IPS DF 4.7 (cell line): Measurements from ENCODE around the gene PTGS2.
"Not testable (repeated sequence)": the region's sequence is repeated elsewhere in the genome, so short reads cannot be mapped to it uniquely, and the experiment has no call there.

ENCODE experiments used
- DNase-seq: peaks from one replicate; pipeline ENCODE4 v3.0.0-alpha.2; 2013; ENCODE audit warnings: low spot score; ENCODE audit errors: extremely low read depth

The PTGS2 gene

DNA sequence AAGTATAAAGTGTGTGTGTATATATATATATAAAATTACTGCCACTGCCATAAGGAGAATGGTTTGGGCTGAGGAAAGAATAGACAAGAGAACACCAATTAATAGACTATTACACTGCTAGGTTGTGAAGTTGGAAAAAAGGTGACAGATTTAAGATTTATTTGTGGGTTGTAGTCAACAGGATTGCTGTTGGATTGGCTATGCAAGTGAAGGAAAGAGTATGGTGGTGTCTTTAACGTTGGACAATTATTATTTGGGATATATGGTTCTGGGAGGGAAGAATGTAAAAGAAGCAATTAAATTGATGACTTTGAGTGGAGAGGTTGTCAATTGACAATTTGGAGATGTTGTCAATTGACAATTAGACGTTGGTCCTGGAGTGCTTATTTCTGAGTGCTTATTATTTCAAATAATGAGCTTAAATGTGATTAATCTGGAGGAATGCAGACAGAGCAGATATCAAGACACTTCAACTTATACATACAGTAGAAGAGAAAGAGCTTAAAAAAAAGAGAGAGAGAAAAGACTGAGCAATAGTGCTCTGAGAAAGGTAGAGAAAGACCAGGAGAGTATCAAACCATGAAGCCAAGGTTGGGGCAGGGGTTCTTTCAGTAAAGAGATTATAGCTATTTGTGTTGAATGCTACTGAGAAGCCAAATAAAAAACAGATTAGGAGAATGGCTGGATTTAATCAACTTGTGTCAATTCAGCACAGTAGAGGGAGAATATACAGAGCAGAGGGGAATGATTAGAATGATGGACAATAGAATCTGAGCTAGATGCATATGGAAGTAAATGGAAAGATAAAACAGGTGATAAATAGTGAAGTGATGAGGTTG, 9.7 kb downstream of the PTGS2 start:
- DNase-seq = no peak

DNA sequence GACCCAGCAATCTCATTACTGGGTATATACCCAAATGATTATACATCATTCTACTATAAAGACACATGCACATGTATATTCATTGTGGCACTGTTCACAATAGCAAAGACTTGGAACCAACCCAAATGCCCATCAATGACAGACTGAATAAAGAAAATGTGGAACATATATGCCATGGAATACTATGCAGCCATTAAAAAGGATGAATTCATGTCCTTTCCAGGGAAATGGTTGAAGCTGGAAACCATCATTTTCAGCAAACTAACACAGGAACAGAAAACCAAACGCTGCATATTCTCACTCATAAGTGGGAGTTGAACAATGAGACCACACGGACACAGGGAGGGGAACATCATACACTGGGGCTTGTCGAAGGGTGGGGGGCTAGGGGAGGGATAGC, 10.4 kb downstream of the PTGS2 start:
- not testable (repeated sequence) for DNase-seq

DNA sequence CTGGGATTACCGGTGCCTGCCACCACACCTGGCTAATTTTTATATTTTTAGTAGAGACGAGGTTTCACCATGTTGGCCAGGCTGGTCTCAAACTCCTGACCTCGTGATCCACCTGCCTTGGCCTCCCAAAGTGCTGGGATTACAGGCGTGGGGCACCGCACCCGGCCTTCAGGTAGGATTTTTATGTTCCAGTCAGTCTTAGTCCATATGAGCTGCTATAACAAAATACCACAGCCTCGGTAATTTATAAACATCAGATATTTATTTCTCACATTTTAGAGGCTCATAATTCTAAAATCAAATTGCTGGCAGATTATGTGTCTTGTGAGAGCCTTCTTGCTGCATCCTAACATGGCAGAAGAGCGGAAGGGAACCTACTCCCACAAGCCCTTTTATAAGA, 16.0 kb downstream of the PTGS2 start:
- not testable (repeated sequence) for DNase-seq

DNA sequence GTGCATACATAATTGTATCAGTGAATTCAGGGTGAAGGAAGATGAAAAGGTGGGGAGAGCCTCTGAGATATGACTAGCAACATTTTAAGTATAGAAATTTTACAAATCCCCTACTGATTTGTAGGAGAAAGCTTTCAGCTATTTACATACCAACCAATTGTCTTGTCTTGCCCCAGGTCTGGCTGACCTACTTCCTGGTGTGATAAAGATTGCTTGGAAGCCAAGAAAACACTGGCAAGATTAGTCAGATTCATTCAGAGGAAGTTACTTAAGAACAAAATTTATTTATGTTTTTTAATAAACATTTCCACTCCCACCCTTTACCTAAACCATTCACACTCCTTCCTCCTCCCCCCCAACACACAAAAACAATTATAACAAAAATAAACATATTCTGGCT, 17.5 kb downstream of the PTGS2 start:
- DNase-seq = no peak

DNA sequence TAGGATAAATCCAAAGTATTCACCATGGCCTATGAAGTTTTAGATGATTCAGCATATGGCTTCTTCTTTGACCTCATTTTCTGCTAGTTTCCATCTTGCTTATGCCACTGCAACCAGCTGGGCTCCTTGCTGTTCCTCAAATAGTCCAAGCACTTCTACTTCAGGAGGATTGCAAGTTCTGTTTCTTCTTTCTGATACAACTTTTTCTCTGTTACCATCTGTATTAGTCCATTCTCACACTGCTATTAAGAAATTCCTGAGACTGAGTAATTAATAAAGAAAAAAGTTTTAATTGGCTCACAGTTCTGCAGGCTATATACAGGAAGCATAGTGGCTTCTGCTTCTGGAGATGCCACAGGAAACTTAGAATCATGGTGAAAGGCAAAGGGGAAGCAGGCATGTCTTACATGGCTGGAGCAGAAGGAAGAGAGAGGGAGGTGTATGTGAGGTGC, 20.3 kb downstream of the PTGS2 start:
- no peak for DNase-seq

DNA sequence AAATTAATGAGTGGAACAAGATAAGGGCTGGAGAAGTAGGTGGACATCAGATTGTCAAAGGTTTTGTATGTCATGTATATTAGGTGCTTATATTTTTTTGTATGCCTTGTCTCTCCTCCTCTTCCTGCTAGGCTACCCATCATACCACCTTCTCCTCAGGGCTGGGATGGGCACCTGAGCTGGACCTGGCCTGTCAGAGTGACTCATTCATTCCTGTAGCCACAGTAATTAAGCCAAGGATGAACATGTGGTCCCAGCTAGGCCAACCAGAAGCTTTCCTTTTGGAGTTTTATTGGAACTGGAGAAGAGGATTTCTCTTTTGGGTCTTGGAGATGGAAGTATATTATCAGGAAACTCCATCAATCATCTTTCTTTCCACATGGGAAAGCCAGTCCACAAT, 21.2 kb downstream of the PTGS2 start:
- DNase-seq = no peak

DNA sequence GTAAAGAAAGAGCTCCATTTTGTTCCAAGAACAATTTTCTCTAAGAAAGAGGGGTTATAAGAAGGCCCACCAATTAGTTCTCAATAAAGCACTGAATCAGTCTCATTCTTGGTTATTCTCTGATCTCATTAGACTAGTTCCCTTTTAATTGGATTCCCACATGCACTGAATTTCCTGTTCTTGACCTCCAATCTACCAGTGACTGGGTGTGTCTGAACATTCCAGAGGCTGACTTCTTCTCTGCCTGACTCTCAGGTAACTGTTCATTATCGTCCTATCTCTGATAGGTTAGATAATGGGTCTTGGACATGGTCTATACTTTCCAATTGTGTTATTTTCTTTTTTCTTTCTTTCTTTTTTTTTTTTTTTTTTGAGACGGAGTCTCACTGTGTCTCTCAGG, 22.7 kb downstream of the PTGS2 start:
- no peak for DNase-seq

DNA sequence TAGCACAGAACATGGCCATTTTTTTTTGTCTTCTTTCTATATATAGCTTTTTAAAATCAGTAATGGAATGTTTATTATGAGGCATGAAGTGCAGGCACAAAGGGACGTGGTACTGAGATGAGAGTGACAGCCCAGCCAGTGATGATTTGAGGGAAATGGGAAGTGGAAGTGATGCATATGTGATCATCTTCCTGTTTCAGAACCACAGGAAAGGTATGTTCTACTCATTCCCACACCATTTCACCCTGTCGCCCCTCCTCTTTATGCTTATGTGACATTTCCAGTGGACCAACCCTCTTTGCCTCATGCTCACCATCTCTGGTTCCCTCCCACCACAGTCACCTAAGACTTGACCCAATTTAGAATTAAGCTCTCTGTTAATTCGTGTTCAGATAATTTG, 24.3 kb downstream of the PTGS2 start:
- DNase-seq = no peak

DNA sequence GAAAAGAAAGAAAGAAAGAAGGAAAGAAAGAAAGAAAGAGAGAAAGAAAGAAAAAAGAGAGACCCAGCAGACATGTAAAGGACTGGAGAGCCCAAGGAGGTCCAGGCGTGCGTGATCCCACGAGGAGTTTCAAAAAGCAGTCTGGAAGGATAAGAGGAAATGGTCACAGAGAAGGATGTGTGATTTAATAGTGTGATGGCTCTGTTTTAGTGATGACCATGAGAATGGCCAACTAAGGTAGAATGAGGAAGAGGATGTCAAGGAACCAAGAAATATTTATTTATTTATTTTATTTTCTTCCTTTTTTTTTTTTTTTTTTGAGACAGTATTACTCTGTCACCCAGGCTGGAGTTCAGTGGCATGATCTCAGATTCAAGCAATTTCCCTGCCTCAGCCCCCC, 25.5 kb downstream of the PTGS2 start:
- no peak for DNase-seq

DNA sequence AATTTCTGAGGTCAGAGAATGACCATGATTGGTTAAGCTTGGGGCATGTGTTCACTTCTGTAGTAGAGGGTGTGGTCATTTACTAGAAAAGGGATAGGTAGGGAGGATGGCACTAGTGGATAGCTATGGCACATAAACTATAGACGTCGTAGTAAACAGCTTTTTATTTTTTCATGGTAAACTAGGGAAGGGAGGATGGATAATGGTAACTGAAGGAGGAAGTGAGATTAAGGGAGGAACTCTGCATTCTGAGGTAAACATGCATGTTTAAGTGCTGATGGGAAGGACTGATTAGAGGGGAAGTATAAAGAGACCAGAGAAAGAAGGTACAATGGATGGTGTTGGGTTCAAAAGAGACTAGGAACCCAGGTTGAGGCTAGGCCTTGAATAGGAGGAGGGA, 26.9 kb downstream of the PTGS2 start:
- DNase-seq = no peak

DNA sequence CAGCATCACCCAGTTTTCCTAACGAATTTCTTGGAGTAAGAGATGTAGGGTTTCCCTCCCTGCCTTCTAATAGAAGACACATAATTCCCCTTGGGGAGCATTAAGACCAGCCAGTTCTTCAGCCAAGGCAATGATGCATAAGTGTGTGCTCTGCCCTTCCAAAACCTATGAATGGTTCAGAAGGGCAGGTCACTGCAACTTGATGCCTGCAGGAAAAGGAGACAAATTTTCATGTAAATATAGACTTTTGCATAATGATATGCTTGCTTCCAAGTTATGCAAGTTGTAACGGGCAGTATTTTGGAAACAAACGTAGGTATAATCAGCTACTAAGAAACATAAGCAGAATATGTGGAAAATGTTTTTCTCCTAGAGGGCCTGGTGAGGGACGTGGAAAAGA, 31.6 kb downstream of the PTGS2 start:
- no peak for DNase-seq

DNA sequence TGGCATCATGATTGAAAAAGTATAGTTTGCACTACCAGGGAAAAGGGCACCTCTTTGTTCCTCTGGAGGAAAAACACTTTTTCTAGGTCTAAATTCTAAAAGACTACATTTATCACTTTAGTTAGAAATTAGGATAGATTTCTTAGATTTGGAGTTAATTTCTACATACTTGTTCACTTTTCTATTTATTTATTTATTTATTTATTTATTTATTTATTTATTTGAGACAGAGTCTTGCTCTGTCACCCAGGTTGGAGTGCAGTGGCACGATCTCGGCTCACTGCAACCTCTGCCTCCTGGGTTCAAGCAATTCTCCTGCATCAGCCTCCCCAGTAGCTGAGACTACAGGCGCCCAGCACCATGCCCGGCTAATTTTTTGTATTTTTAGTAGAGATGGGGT, 32.2 kb downstream of the PTGS2 start:
- not testable (repeated sequence) for DNase-seq

DNA sequence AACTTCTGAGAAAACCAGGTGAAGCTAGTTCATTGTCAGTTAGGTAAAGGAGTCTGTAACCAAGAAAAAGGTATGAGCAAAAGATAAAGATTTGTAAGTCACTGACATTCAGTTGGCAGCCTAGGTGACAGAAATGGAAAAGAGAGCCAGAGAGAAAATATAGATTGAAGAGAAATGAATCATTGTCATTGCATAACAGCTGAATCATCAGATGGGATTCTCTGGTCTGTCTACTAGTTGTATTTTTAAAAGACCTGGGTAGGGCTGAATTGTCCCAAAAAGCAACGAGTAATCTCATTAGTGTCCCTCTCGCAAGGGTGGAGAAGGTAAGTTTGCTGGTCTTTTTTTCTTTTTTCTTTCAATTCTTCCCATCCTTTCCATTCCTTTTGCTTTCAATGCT, 36.6 kb downstream of the PTGS2 start:
- no peak for DNase-seq

DNA sequence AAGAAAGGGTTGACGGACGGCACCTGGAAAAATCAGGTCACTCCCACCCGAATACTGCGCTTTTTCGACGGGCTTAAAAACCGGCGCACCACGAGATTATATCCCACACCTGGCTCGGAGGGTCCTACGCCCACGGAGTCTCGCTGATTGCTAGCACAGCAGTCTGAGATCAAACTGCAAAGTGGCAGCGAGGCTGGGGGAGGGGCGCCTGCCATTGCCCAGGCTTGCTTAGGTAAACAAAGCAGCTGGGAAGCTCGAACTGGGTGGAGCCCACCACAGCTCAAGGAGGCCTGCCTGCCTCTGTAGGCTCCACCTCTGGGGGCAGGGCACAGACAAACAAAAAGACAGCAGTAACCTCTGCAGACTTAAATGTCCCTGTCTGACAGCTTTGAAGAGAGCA, 42.7 kb downstream of the PTGS2 start:
- DNase-seq = not testable (repeated sequence)

DNA sequence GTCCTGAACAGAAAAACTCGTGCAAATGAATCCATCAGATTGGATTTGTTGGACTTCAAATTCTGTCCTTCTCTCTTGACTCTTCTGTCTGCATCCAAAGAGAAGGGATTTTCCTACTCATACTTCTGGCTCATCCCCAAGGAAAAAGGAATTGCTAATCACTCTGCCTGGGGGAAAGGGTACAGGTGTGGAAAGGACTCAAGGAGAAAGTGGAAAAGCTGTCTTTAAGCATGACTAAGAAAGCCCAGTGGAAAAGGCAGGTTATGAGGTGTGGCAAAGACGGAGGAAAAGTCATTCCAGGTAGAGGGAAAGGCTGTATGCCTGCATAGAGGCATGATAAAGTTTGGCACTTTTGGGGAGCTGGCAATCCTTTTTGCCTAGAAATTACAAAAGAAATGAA, 43.4 kb downstream of the PTGS2 start:
- DNase-seq = no peak

DNA sequence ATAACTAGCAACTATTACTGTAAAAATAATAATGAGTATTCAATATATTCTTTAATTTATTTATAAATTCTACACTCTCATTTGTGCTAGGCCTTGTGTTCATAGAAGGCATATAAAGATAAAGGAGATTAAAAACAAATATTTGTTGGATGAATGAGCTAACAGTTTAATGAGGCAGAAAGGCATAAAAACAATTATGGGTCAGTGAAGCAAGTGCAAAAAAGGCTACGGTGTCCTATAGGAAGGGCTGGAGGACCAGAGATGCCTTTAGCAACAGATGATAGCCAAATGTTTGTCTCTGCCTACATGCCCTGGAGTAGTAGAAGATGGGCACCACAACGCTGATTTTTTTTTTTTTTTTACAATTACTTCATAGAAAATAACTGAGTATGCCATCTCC, 45.7 kb downstream of the PTGS2 start:
- DNase-seq = no peak

DNA sequence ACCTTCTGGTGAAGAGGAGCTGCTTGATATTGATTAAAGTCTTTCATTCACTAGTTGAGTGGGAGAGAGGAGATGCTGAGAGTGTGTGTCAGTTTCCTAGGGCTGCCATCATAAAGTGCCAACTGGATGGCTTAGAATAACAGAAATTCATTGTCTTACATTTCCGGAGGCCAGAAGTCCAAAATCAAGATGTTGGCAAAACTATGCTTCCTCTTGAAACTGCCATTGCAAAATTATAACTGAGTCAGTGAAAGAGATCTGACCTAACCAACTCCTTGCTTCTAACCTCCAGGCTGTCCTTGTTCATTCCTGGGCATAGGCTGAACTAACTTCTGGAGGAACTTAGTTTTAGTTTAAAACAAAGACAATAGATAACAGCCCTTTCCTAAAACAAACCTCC, 47.1 kb downstream of the PTGS2 start:
- no peak for DNase-seq

DNA sequence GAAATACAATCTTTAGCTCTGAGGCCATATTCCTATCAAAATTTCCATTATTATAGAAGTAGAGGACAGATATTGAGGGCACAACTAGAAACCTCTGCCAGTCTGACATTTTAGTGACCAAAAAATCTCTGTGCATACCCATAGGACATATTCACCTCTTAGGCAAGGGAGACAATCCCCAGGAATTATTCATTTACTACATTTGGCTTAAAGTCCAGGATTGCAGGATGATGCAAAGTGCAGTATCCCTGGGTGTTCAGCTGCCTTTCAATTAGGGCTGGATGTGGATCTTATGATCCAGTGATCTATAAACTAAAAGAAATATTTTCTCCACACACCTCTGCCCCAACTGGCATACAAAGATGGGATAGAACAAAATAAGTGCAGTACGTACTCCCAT, 50.9 kb downstream of the PTGS2 start:
- no peak for DNase-seq

DNA sequence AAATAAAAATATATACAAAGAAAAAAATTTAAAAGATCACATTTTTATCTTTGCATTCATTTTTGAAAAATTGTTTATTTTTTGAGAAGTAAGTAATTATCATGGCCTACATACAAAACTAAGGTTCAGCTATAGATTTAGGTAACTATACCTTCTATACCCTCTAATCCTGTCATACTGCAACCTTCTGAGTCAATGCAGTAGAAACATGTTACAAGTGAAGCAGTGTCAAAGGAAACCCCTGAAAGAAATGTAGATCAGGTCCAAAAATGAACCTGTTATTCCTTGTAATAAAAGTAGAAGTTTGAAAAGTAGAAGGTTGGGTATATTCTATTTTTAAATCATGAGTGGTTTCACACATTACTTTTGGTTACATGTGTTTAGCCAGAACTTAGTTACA, 51.3 kb downstream of the PTGS2 start:
- DNase-seq = no peak

DNA sequence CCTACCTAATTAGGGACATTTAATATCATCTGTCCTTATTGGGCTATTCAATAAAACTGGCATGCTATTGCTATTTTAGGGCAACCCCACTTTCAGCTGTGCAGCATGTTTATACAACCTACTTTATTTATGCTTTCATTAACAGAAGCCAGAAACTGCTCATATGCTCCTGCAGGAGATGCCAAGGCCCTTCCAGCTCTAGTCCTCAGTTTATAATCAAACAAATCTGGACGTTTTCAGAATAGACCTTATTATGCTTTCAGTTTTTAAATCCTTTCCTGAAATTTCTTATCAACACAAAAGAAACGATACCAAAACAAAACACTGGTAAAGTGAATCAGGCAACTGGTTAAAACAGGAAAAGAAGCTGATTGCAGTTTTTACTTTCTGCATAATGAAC, 53.2 kb downstream of the PTGS2 start:
- no peak for DNase-seq

DNA sequence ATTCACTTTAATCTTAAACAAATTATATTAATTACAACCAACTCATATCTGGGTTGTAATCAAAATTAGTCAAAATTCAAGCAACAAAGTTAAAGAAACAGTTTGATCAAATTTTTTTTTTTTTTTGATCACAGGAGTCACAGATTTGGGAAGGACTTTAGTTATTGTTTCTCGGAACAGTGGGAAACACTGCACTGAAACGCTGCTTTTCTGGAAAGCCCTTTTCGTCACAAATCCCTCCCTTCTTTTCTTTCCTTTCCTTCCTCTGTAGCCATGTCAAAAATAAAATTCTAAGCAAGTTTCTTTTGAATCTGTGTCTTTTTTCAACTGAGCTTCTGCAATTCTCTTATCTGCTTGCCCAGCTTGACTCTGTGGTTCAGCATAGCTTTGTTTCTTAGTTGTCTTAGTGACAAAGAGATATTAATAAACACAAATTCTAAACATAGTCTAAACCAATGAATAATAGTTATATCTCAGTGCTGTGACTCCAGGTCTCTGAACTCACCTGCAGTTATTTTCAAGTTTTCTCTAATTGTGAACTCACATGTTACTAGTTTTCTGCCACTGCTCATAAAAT, 53.8 kb downstream of the PTGS2 start:
- no peak for DNase-seq

DNA sequence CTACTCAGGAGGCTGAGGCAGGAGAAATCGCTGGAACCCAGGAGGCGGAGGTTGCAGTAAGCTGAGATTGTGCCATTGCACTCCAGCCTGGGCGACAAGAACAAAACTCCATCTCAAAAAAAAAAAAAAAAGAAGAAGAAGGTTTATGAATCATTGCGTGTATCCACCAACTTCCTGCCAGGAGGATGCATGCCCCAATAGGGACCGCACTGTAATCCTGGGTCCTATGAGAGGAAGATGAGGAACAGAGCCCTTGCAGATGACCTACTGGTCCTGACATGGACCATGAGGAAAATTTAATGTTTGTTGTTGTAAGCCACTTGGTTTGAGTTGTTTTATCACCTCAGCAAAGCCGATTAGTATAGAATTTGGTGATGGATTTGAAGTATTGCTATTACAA, 56.7 kb downstream of the PTGS2 start:
- DNase-seq = no peak
